Measurements from ENCODE around the gene XIAP. TPM values are rescaled to one million over a fixed set of nuclear protein-coding genes. Genes with fewer than 3 reads are reported as not detected.
A peak's percentile ranks its signal among the peaks of the same experiment; 100 is the strongest.

XIAP gene
- polyA plus RNA-seq, 3 donors, result 2.1 to 10.0 (median 5.8) TPM

GRCh38 chrX:123869488-123869887, 9.6 kb downstream of the XIAP start:
- Mint-ChIP-seq H3K9me3 (peaks cover 0 to 3% (median 0%) of the 10 kb centered on the region in 7 donors), H3K27ac (peak overlapping the region; percentile 92 to 96 (median 94)), H3K4me3 (no peak overlapping the region), H3K4me1 (peaks cover 45% of the 10 kb centered on the region), H3K27me3 (ENCODE audit: low read depth in 3 of 3) (peaks cover 0 to 15% (median 0%) of the 10 kb centered on the region in 3 donors), H3K36me3 (peaks cover 2 to 17% of the 10 kb centered on the region in 2 donors)
- Histone ChIP-seq H4K20me1 (ENCODE audit: insufficient read depth, low read length) (no peaks in the 10 kb centered on the region), H3K9ac (ENCODE audit: insufficient read depth, low read length, poor library complexity, severe bottlenecking) (peak overlapping the region; percentile 27), H3K79me2 (ENCODE audit: insufficient read depth, low read length) (peaks cover 85% of the 10 kb centered on the region), H3K27ac (ENCODE audit: low read depth in 1 of 2, low read length in 2 of 2) (peak overlapping the region; percentile 77 to 86), H3K36me3 (replicated peaks in 1 of 2; ENCODE audit: control insufficient read depth in 1 of 2, insufficient read depth in 2 of 2, low read length in 2 of 2) (no peaks in the 10 kb centered on the region), H3K27me3 (ENCODE audit: control insufficient read depth in 2 of 2, insufficient read depth in 2 of 2, low read length in 2 of 2) (no peaks in the 10 kb centered on the region), H3K4me1 (ENCODE audit: control insufficient read depth in 1 of 2, insufficient read depth in 2 of 2, low read length in 2 of 2) (peaks cover 41 to 50% of the 10 kb centered on the region in 2 donors), H3K4me2 (replicated peaks; ENCODE audit: extremely low read depth, low read length, poor library complexity, severe bottlenecking) (no peak overlapping the region), H3K4me3 (replicated peaks in 1 of 3; ENCODE audit: low read depth in 2 of 3, low read length in 3 of 3) (no peak overlapping the region), H3K9me3 (replicated peaks in 1 of 2; ENCODE audit: control insufficient read depth in 1 of 2, insufficient read depth in 1 of 2, low read length in 2 of 2) (no peaks in the 10 kb centered on the region), H2AFZ (ENCODE audit: insufficient read depth, low read depth, low read length, poor library complexity, severe bottlenecking) (no peak overlapping the region)
- peak; percentile 74 to 89 (median 85) for DNase-seq
- TF ChIP-seq CTCF (IDR thresholded peaks at IDR 0.05), result no peak
- no CpG with 5 or more reads among the region's 1 CpG for WGBS (ENCODE audit: insufficient coverage)
- intact Hi-C loops (cut with micrococcal nuclease), result loop anchor here in 1 of 2 donors (10.0 kb wide), 1 partner anchor 95 kb away; the partner anchor contains the start of gene STAG2

GRCh38 chrX:123871309-123871708, 11.5 kb downstream of the XIAP start:
- no peak for DNase-seq
- intact Hi-C loops (cut with micrococcal nuclease), result no loop called here
- peaks cover 41 to 50% of the 10 kb centered on the region in 2 donors for H3K4me1 ChIP-seq (ENCODE audit: control insufficient read depth in 1 of 2, insufficient read depth in 2 of 2, low read length in 2 of 2)
- no peak overlapping the region for H2AFZ ChIP-seq (ENCODE audit: insufficient read depth, low read depth, low read length, poor library complexity, severe bottlenecking)
- H3K36me3 ChIP-seq (replicated peaks in 1 of 2; ENCODE audit: control insufficient read depth in 1 of 2, insufficient read depth in 2 of 2, low read length in 2 of 2), result peaks cover 1 to 4% of the 10 kb centered on the region in 2 donors
- TF ChIP-seq CTCF (IDR thresholded peaks at IDR 0.05), result no peak
- no peaks in the 10 kb centered on the region for H3K9me3 ChIP-seq (replicated peaks in 1 of 2; ENCODE audit: control insufficient read depth in 1 of 2, insufficient read depth in 1 of 2, low read length in 2 of 2)
- peaks cover 42% of the 10 kb centered on the region for H3K4me1 Mint-ChIP-seq
- H3K27ac Mint-ChIP-seq, result peak overlapping the region in 5 of 7 donors; percentile 74 to 94 (median 89)
- H3K4me3 ChIP-seq (replicated peaks in 1 of 3; ENCODE audit: low read depth in 2 of 3, low read length in 3 of 3), result no peak overlapping the region
- H3K4me2 ChIP-seq (replicated peaks; ENCODE audit: extremely low read depth, low read length, poor library complexity, severe bottlenecking), result no peak overlapping the region
- no peaks in the 10 kb centered on the region for H3K27me3 ChIP-seq (ENCODE audit: control insufficient read depth in 2 of 2, insufficient read depth in 2 of 2, low read length in 2 of 2)
- H3K9me3 Mint-ChIP-seq, result peaks cover 0 to 3% (median 0%) of the 10 kb centered on the region in 7 donors
- peaks cover 86% of the 10 kb centered on the region for H3K79me2 ChIP-seq (ENCODE audit: insufficient read depth, low read length)
- peaks cover 2 to 14% of the 10 kb centered on the region in 2 donors for H3K36me3 Mint-ChIP-seq
- H3K4me3 Mint-ChIP-seq, result no peak overlapping the region
- H3K9ac ChIP-seq (ENCODE audit: insufficient read depth, low read length, poor library complexity, severe bottlenecking), result no peak overlapping the region
- no peaks in the 10 kb centered on the region for H4K20me1 ChIP-seq (ENCODE audit: insufficient read depth, low read length)
- H3K27me3 Mint-ChIP-seq (ENCODE audit: low read depth in 3 of 3), result peaks cover 0 to 12% (median 0%) of the 10 kb centered on the region in 3 donors
- no CpG with 5 or more reads among the region's 2 CpGs for WGBS (ENCODE audit: insufficient coverage)
- peak overlapping the region in 1 of 2 donors; percentile 16 for H3K27ac ChIP-seq (ENCODE audit: low read depth in 1 of 2, low read length in 2 of 2)

Data from CD14-positive monocyte (primary cell).